ENCODE data around the gene KIF5A.

- TF ChIP-seq ZNF565 (CRISPR knock-in tag; conservative IDR thresholded peaks at IDR 0.05; ENCODE audit: low read depth), result no peak
- TF ChIP-seq ZNF70 (CRISPR knock-in tag; IDR thresholded peaks at IDR 0.05), result no peak
- no peak for TF ChIP-seq TSHZ2 (CRISPR knock-in tag; IDR thresholded peaks at IDR 0.05)
- no peak for TF ChIP-seq PATZ1 (CRISPR knock-in tag; IDR thresholded peaks at IDR 0.05; ENCODE audit: borderline replicate concordance)
- TF ChIP-seq ZC3H10 (CRISPR knock-in tag; IDR thresholded peaks at IDR 0.05), result no peak
- TF ChIP-seq ZFP3 (CRISPR knock-in tag; IDR thresholded peaks at IDR 0.05), result no peak
- TF ChIP-seq ESRRG (CRISPR knock-in tag; IDR thresholded peaks at IDR 0.05), result no peak
- no peak for TF ChIP-seq TOX (CRISPR knock-in tag; IDR thresholded peaks at IDR 0.05; ENCODE audit: borderline replicate concordance)
- no peak for TF ChIP-seq ZFP30 (CRISPR knock-in tag; IDR thresholded peaks at IDR 0.05)
- TF ChIP-seq CREB5 (CRISPR knock-in tag; IDR thresholded peaks at IDR 0.05; ENCODE audit: low read depth), result no peak
- TF ChIP-seq POU6F1 (CRISPR knock-in tag; IDR thresholded peaks at IDR 0.05; ENCODE audit: borderline replicate concordance, low read depth), result no peak
These were observed 1.4 kb upstream of the KIF5A start for GRCh38 chr12:57548488-57548887.

Measured in SK-N-SH treated with all-trans-retinoic acid at 6 μM for 48 hours (cell line).